GM12878 (cell line): ENCODE data around the gene CENPO. TPM values are rescaled to one million over a fixed set of nuclear protein-coding genes. Genes with fewer than 3 reads are reported as not detected.

Source experiments
- ATAC-seq: fragments of 200-7000 bp; cut with Tn5 transposase; 3 replicates; pipeline ENCODE4 v1.9.1; 2020; ENCODE audit warnings: mild to moderate bottlenecking, moderate library complexity
- BruUV-seq: library from RNA; stranded (reverse); fragments of 400-500 nt; replicated peaks from 2 replicates; lab custom pipeline; 2021; lab: Mats Ljungman, UMichigan
- CTCF ChIA-PET: fragments of 300-600 bp; sonication (Branson Sonifier 250); formaldehyde crosslinking; extraction: SDS; loops from one replicate; lab custom pipeline; 2021; ENCODE audit warnings: inconsistent platforms; lab: Yijun Ruan, JAX
- POLR2A ChIA-PET: fragments of 350-600 bp; formaldehyde crosslinking; extraction: SDS; loops from one replicate; lab custom pipeline; 2021; ENCODE audit warnings: inconsistent platforms; lab: Charles Lee
- RAD21 ChIA-PET: fragments of 300-600 bp; sonication (Branson Sonifier 250); formaldehyde crosslinking; loops from one replicate; lab custom pipeline; 2023; ENCODE audit warnings: antibody characterized with exemption; ENCODE audit not compliant: unreplicated experiment; lab: Charles Lee
- SMC1A ChIA-PET: fragments of 300-600 bp; sonication (Branson Sonifier 250); formaldehyde crosslinking; loops from one replicate; lab custom pipeline; 2023; ENCODE audit not compliant: unreplicated experiment, uncharacterized antibody; lab: Charles Lee
- DNase-seq: peaks from one replicate; pipeline ENCODE4 v3.0.0-alpha.2; 2011; ENCODE audit warnings: low read depth, low spot score
- FAIRE-seq: peaks from 3 replicates; lab custom pipeline; 2011; peaks lifted over from hg19 to GRCh38; lab: Jason Lieb, UNC
- H2AFZ ChIP-seq: 2 replicates; pipeline ENCODE4 v1.6.0; 2011; ENCODE audit warnings: low read depth, low read length, control low read depth; ENCODE audit not compliant: control insufficient read depth
- H3K27ac ChIP-seq: 2 replicates; pipeline ENCODE4 v1.5.1; 2011; ENCODE audit warnings: control low read depth; ENCODE audit not compliant: control insufficient read depth, insufficient read depth
- H3K27me3 ChIP-seq, 2 experiments: replicated peaks in 1 of 2; 2 replicates each; pipeline versions ENCODE4 v1.6.0 to v1.6.1; 2011; ENCODE audit warnings: low read length in 1 of 2; ENCODE audit not compliant: control insufficient read depth in 2 of 2, insufficient read depth in 2 of 2
- H3K36me3 ChIP-seq, 2 experiments: 2 replicates each; pipeline ENCODE4 v1.5.1; 2011; ENCODE audit warnings: low read length in 1 of 2; ENCODE audit not compliant: control insufficient read depth in 2 of 2, insufficient read depth in 2 of 2
- H3K4me1 ChIP-seq: 2 replicates; pipeline ENCODE4 v1.6.1; 2011; ENCODE audit warnings: mild to moderate bottlenecking, low read length, moderate library complexity, mixed read lengths; ENCODE audit not compliant: control insufficient read depth, insufficient read depth
- H3K4me2 ChIP-seq: 2 replicates; pipeline ENCODE4 v1.6.0; 2011; ENCODE audit warnings: control low read depth; ENCODE audit not compliant: control insufficient read depth, insufficient read depth
- H3K4me3 ChIP-seq: fragments of 200-600 bp; sonication (generic); 2 replicates; pipeline ENCODE4 v1.5.1; 2016
- H3K79me2 ChIP-seq: 2 replicates; pipeline ENCODE4 v1.6.0; 2011; ENCODE audit warnings: low read length; ENCODE audit not compliant: control insufficient read depth, insufficient read depth
- H3K9ac ChIP-seq: 2 replicates; pipeline ENCODE4 v1.8.0; 2011; ENCODE audit warnings: low read length, control low read depth, mixed read lengths; ENCODE audit not compliant: control insufficient read depth, insufficient read depth
- H3K9me3 ChIP-seq: replicated peaks from 3 replicates; pipeline ENCODE4 v1.5.1; 2011; ENCODE audit warnings: mild to moderate bottlenecking, low read length; ENCODE audit not compliant: control insufficient read depth, insufficient read depth
- H4K20me1 ChIP-seq: 2 replicates; pipeline ENCODE4 v1.6.0; 2011; ENCODE audit not compliant: control insufficient read depth, insufficient read depth
- ATF7 ChIP-seq: fragments of 450-650 bp; IDR thresholded peaks from 2 replicates; pipeline ENCODE4 v1.6.1; 2016; ENCODE audit warnings: low read depth, mild to moderate bottlenecking
- NFXL1 ChIP-seq: fragments of 450-650 bp; IDR thresholded peaks from 2 replicates; pipeline ENCODE4 v1.6.1; 2017; ENCODE audit warnings: antibody characterized with exemption, mild to moderate bottlenecking, borderline replicate concordance
- RUNX3 ChIP-seq: IDR thresholded peaks from 2 replicates; pipeline ENCODE4 v1.6.1; 2012; ENCODE audit warnings: low read length, inconsistent platforms
- WGBS: methylation state at CpG from one replicate; pipeline ENCODE4 v1.1.6; 2016; ENCODE audit warnings: low lambda C conversion rate; ENCODE audit not compliant: insufficient replicate concordance, insufficient coverage; ENCODE audit errors: missing lambda C conversion rate; 5-methylcytosine and 5-hydroxymethylcytosine counted together
- in situ Hi-C: fragments of 300-500 bp; cut with MboI; formaldehyde crosslinking; loops from 9 replicates; pipeline ENCODE4 v1.14.3; 2018; ENCODE audit warnings: mixed read lengths
- intact Hi-C: fragments of 100-400 bp; cut with micrococcal nuclease; formaldehyde crosslinking; loops from one replicate; pipeline ENCODE4 v1.14.2; 2022; ENCODE audit not compliant: unreplicated experiment
- polyA plus RNA-seq, 11 experiments: library from polyadenylated mRNA; depleted of rRNA in 4 of 11; unstranded in 6 of 11; stranded (reverse) in 5 of 11; fragments of >200 nt; fragmentation: Nextera tagmentation in 4 of 11; fragmentation: Illumina TruSeq in 1 of 11; extraction: Ambion mirVana in 4 of 11; extraction: Trizol in 1 of 11; gene quantifications; 1 replicate in 1 of 11; 2 replicates in 10 of 11; pipeline versions ENCODE4 v1.2.1 to v1.2.3, GENCODE V29; 2011 to 2016; ENCODE audit warnings: inconsistent platforms in 2 of 11, missing spikeins in 2 of 11, low read depth in 1 of 11
- total RNA-seq, 4 experiments: library from RNA; depleted of rRNA in 3 of 4; stranded (reverse); fragments of >200 nt in 3 of 4; fragmentation: Illumina TruSeq in 1 of 4; extraction: Trizol in 1 of 4; gene quantifications; 2 replicates each; pipeline versions ENCODE4 v1.2.1 to v1.2.3, GENCODE V29; 2013 to 2021

The CENPO gene
- total and polyA plus RNA-seq, 10 of the 15 experiments (the other 5 are each of a cell fraction or from before 2014, with no cell fraction given): 18.7 to 37.0 (median 31.4) TPM

DNA sequence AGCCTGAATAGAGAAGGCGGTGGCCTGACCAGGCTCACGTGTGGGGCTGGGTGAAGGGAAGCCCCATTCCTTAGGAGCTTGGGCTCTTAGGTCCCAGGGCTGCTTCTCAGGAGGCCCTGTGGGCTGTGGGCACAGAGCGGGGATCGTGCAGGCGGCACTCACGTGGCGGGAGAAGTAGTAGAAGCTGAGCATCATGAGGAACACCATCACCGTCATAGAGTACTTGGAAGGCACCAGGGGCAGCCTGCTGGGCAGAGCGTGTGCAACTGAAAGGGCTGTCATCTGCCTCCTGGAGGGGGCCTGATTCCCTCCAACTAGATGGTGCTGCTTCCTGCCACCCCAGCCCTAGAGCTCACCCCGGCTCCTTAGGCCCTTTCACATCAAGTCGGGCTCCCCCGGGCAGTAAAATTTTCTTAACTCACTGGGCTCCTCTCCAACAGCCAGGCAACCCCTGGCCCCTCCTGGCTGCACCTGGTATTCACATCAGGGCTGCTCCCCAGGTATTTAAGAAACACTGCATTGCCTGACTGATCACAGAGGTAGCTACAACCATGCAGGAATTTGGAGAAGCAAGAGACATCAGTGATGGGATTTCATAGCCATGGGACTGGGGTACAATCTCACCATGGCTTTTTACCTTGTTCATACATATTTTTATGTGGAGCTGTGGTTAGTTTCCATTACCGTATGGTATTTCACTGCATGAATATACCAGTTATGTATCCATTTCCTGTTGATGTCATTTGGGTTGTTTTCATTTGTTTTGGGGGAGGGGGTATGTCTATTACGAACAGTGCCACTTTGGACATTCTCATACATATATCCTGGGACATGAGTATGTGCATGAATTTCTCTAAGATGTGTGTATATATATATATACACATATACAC is 32.9 kb downstream of the CENPO start:
- ChIA-PET SMC1A (interaction anchor here (0.9 to 5.4 kb wide), 5 partner anchors 74 to 416 kb away, joined by 3 to 55 read pairs (median 4); no protein-coding TSS in a partner anchor), POLR2A (interaction anchor here (0.6 to 1.8 kb wide), 2 partner anchors 212 to 213 kb away, joined by 9 read pairs; no protein-coding TSS in a partner anchor), RAD21 (interaction anchor here (0.9 to 5.9 kb wide), 3 partner anchors 214 to 416 kb away, joined by 3 to 66 read pairs (median 63); no protein-coding TSS in a partner anchor), CTCF (interaction anchor here (0.8 to 7.7 kb wide), 8 partner anchors 16 to 424 kb away, joined by 3 to 124 read pairs (median 10); partner anchors contain the start of genes CENPO and PTRHD1)
- H2AFZ ChIP-seq: no peak overlapping the region
- no peak for DNase-seq
- in situ Hi-C loops (loop anchor here (5.0 kb wide), 1 partner anchor 419 kb away; no protein-coding TSS in a partner anchor), intact Hi-C loops (loop anchor here (2.0 to 10.0 kb wide), 3 partner anchors 33 to 309 kb away; partner anchors contain the start of genes CENPO and PTRHD1)
- H3K36me3 ChIP-seq: peaks cover 17 to 21% of the 10 kb centered on the region in 2 experiments; a peak in 3 of 4 replicates
- no peak overlapping the region for H3K4me3 ChIP-seq
- WGBS: 85% methylated on average over 13 of the region's 14 CpGs
- H3K4me2 ChIP-seq: no peak overlapping the region
- BruUV-seq: no TSS peak
- no peak overlapping the region; the same call in 1 of the 2 replicates for H3K27ac ChIP-seq
- H4K20me1 ChIP-seq: no peaks in the 10 kb centered on the region; the same call in 1 of the 2 replicates
- H3K27me3 ChIP-seq: no peaks in the 10 kb centered on the region
- FAIRE-seq: no peak
- no peak overlapping the region for H3K9ac ChIP-seq
- ATAC-seq: peak; percentile 12
- H3K9me3 ChIP-seq: no peaks in the 10 kb centered on the region
- no peaks in the 10 kb centered on the region; the same call in 1 of the 2 replicates for H3K4me1 ChIP-seq
- TF ChIP-seq NFXL1 (no peak), ATF7 (0 out of 2 replicates have a peak, but pooled peaks have one; percentile 12), RUNX3 (peak; percentile 64; the same call in 1 of the 2 replicates)
- H3K79me2 ChIP-seq: no peaks in the 10 kb centered on the region
